ENCODE data around the gene FAM227B.

Gene FAM227B

DNA sequence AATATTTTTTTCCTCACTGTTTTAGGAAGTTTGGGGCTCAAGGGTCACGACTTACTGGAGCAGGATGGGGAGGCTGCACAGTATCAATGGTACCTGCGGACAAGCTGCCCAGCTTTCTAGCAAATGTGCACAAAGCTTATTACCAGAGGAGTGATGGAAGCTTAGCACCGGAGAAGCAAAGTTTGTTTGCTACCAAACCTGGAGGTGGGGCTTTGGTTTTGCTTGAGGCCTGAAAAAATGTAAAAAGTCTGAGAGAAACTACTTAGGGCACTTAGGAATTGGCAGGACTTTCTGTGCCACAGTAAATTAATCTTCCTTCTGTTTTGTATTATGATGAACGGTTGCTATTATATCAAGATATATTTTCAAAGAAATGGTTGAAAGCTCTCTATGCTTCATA is 292.7 kb downstream of the FAM227B start:
- Histone ChIP-seq H3F3A (ENCODE audit: low read depth) (no peaks in the 10 kb centered on the region), H3K4me2 (ENCODE audit: low read depth, low read length, poor library complexity, severe bottlenecking) (no peak overlapping the region), H3K79me2 (ENCODE audit: insufficient read depth, low read length) (no peaks in the 10 kb centered on the region), H3K27me3 (ENCODE audit: insufficient read depth, low read length, poor library complexity, severe bottlenecking) (no peaks in the 10 kb centered on the region), H3K4me1 (ENCODE audit: insufficient read depth, low read length, poor library complexity, severe bottlenecking) (no peaks in the 10 kb centered on the region), H3K9me3 (ENCODE audit: insufficient read depth, low read depth, low read length) (no peaks in the 10 kb centered on the region), H4K20me1 (ENCODE audit: insufficient read depth, low read length, poor library complexity, severe bottlenecking) (no peaks in the 10 kb centered on the region), H3K36me3 (ENCODE audit: insufficient read depth, low read length) (no peaks in the 10 kb centered on the region), H3K9ac (ENCODE audit: low read depth, low read length, poor library complexity, severe bottlenecking) (no peak overlapping the region), H3K9me2 (replicated peaks; ENCODE audit: low read depth, low read length) (no peaks in the 10 kb centered on the region), H3K4me3 (ENCODE audit: low read length, poor library complexity, severe bottlenecking) (no peak overlapping the region), H2AFZ (ENCODE audit: low read length) (no peak overlapping the region)
- TF ChIP-seq EZH2phosphoT487 (IDR thresholded peaks at IDR 0.05; ENCODE audit: borderline replicate concordance): no peak
- TF ChIP-seq, protein P1, sequence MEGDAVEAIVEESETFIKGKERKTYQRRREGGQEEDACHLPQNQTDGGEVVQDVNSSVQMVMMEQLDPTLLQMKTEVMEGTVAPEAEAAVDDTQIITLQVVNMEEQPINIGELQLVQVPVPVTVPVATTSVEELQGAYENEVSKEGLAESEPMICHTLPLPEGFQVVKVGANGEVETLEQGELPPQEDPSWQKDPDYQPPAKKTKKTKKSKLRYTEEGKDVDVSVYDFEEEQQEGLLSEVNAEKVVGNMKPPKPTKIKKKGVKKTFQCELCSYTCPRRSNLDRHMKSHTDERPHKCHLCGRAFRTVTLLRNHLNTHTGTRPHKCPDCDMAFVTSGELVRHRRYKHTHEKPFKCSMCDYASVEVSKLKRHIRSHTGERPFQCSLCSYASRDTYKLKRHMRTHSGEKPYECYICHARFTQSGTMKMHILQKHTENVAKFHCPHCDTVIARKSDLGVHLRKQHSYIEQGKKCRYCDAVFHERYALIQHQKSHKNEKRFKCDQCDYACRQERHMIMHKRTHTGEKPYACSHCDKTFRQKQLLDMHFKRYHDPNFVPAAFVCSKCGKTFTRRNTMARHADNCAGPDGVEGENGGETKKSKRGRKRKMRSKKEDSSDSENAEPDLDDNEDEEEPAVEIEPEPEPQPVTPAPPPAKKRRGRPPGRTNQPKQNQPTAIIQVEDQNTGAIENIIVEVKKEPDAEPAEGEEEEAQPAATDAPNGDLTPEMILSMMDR (conservative IDR thresholded peaks at IDR 0.05; ENCODE audit: low read length): no peak

DNA sequence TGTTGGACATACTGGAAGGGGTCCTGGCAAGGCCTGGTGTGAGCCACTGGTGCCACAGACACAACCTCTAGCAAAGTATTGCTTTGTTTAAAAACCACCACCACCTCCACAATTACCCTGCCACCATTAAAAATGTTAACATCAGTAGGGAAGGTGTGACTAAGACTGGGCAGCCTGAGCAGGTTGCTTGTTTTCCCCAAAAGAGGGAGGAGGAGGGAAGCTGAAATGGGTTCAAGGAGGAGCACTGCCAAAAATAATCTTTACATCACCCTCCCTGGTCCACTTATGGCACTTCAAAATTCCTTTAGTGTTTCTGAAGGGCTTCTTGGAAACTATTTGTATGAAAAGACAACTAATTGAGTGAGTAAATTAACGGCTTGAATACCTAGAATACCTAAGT is 297.4 kb downstream of the FAM227B start:
- Histone ChIP-seq H3F3A (ENCODE audit: low read depth) (no peaks in the 10 kb centered on the region), H3K4me2 (ENCODE audit: low read depth, low read length, poor library complexity, severe bottlenecking) (no peak overlapping the region), H3K79me2 (ENCODE audit: insufficient read depth, low read length) (no peaks in the 10 kb centered on the region), H3K4me1 (ENCODE audit: insufficient read depth, low read length, poor library complexity, severe bottlenecking) (no peaks in the 10 kb centered on the region), H3K9me2 (replicated peaks; ENCODE audit: low read depth, low read length) (no peaks in the 10 kb centered on the region), H3K9me3 (ENCODE audit: insufficient read depth, low read depth, low read length) (no peaks in the 10 kb centered on the region), H3K9ac (ENCODE audit: low read depth, low read length, poor library complexity, severe bottlenecking) (no peak overlapping the region), H2AFZ (ENCODE audit: low read length) (no peak overlapping the region), H3K27me3 (ENCODE audit: insufficient read depth, low read length, poor library complexity, severe bottlenecking) (no peaks in the 10 kb centered on the region), H4K20me1 (ENCODE audit: insufficient read depth, low read length, poor library complexity, severe bottlenecking) (no peaks in the 10 kb centered on the region), H3K36me3 (ENCODE audit: insufficient read depth, low read length) (0 out of 2 replicates have a peak, but pooled peaks cover 12% of the 10 kb centered on the region), H3K4me3 (ENCODE audit: low read length, poor library complexity, severe bottlenecking) (no peak overlapping the region)
- TF ChIP-seq, protein P1 (conservative IDR thresholded peaks at IDR 0.05; ENCODE audit: low read length): no peak
- TF ChIP-seq EZH2phosphoT487 (IDR thresholded peaks at IDR 0.05; ENCODE audit: borderline replicate concordance): no peak

DNA sequence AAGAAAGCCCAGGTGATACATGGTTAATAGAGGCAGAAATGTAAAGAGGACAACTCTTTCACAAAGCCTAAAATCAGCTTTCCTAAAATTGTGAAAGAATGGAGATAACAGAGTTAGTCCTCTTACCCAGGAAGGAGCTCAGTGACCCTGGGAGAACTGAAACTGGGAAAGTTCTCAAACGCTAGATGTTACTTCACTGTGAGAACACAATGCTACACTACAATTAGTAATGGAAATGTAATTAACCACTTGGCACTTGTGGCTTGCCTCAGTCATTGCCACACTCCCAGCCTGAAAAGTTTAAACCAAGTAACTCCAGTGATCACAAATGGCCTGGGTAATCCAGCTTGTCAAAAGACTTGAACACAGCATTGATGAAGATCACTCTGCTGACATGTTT is 300.3 kb downstream of the FAM227B start:
- no peak overlapping the region for H2AFZ ChIP-seq (ENCODE audit: low read length)
- no peak overlapping the region for H3K4me3 ChIP-seq (ENCODE audit: low read length, poor library complexity, severe bottlenecking)
- no peaks in the 10 kb centered on the region for H3K4me1 ChIP-seq (ENCODE audit: insufficient read depth, low read length, poor library complexity, severe bottlenecking)
- H3K9ac ChIP-seq (ENCODE audit: low read depth, low read length, poor library complexity, severe bottlenecking): no peak overlapping the region
- no peaks in the 10 kb centered on the region for H3K27me3 ChIP-seq (ENCODE audit: insufficient read depth, low read length, poor library complexity, severe bottlenecking)
- H3K9me2 ChIP-seq (replicated peaks; ENCODE audit: low read depth, low read length): no peaks in the 10 kb centered on the region
- H4K20me1 ChIP-seq (ENCODE audit: insufficient read depth, low read length, poor library complexity, severe bottlenecking): no peaks in the 10 kb centered on the region
- H3K36me3 ChIP-seq (ENCODE audit: insufficient read depth, low read length): 0 out of 2 replicates have a peak, but pooled peaks cover 12% of the 10 kb centered on the region
- H3F3A ChIP-seq (ENCODE audit: low read depth): no peaks in the 10 kb centered on the region
- TF ChIP-seq, protein P1 (conservative IDR thresholded peaks at IDR 0.05; ENCODE audit: low read length): no peak
- no peak for TF ChIP-seq EZH2phosphoT487 (IDR thresholded peaks at IDR 0.05; ENCODE audit: borderline replicate concordance)
- no peak overlapping the region for H3K4me2 ChIP-seq (ENCODE audit: low read depth, low read length, poor library complexity, severe bottlenecking)
- H3K9me3 ChIP-seq (ENCODE audit: insufficient read depth, low read depth, low read length): no peaks in the 10 kb centered on the region
- no peaks in the 10 kb centered on the region for H3K79me2 ChIP-seq (ENCODE audit: insufficient read depth, low read length)

All from Loucy (cell line).